SIG-M5 treated with dmso at 0.1 percent for 504 hours (cell line): ENCODE data around the gene PON1.

ENCODE experiments used
- DNase-seq: peaks from one replicate; lab custom pipeline; 2025; ENCODE audit not compliant: unreplicated experiment; lab: John Stamatoyannopoulos, UW

Gene PON1

DNA sequence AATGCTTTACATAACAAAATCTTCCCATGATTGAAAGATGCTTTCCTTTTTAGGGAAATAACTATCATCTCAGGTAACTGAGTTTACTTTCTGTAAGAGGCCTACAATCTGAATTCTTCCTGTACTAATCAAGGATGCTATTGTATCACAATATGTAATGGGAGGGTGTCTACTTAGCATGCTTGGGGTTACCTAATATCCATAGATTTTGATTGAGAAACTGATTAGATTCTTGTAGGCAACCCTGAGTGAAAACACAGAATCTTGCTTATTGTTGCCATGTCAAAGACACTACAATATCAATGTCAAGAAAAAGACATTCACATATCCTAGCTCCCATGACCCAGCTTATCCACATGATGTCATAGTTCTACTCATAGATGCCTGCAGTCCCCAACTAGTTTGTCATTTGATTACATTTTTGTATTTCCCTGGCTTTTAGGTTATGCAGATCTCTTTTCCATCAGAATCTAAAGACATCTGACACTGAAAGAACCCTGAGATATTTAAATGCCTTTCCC lies 62.4 kb downstream of the PON1 start:
- DNase-seq: no peak

DNA sequence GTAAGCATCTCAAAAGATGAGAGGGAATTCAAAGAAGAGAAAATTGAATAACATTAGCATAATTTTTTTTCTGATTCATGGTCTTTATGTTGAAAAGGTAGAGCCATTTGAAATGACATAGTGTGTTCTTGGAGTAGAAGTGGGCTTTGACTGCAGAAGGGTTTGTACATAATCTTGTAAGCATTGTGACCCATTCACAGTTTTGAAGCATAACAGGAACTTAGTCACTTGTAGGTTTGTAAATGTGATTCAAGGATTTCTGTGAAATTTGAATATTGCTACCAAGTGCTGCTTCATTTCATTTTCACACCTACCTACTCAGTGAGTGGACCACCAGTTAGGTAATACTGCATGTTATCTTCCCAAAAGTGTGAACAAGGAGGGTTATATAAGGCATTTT lies 68.6 kb downstream of the PON1 start:
- DNase-seq: no peak

GRCh38 chr7:95253986-95254385 lies 70.3 kb downstream of the PON1 start:
- DNase-seq: no peak

DNA sequence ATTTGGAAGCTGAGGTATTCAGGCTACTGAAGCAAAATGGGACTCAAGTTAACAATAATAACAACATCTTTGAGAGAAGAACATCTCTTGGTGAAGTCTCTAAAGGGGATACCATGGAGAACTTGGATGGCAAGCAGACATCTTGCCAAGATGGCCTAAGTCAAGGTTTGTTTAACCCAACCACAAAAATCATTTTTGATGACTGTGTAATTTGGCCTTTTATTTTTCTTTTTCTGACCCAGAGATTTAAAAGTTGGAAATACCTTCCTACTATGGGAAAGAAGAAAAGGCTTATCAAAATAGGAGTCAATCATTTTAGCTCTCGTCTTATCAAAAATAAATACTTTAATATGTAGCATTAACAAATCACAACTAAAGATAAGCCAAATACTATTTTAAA lies 72.4 kb downstream of the PON1 start:
- no peak for DNase-seq

DNA sequence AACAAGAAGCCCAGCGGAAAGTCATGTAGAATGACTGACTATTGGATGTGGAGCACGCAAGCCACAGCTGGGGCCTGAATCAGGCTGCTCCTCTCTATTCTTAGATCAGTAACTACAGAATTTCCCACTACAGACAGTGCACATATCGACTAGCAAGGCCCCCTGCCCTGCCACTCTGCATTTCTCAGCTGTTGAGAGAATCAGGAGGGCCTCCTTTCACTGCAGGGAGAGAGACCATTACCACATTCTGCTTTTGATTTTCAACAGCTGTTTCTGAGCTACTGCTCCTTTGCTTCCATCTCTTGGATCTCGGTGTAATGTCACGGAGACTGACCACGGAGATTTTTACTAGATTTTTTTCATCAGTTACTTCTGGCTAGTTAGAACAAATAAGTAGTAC lies 73.8 kb downstream of the PON1 start:
- DNase-seq: no peak
